Endothelial cell of umbilical vein (primary cell): ENCODE results near the gene NSDHL. TPM values are rescaled to one million over a fixed set of nuclear protein-coding genes. Genes with fewer than 3 reads are reported as not detected.

Source experiments
- BruUV-seq: library from RNA; stranded (reverse); fragments of 400-500 nt; replicated peaks from 2 replicates; lab custom pipeline; 2021; lab: Mats Ljungman, UMichigan
- CTCF ChIA-PET: fragments of 300-600, 350-600 bp; sonication (Branson Sonifier 250); formaldehyde crosslinking; loops from one replicate; lab custom pipeline; 2021; ENCODE audit warnings: antibody characterized with exemption, inconsistent platforms; lab: Charles Lee
- POLR2A ChIA-PET: fragments of 300-600, 350-600 bp; sonication (Branson Sonifier 250); formaldehyde crosslinking; loops from one replicate; lab custom pipeline; 2021; ENCODE audit warnings: antibody characterized with exemption, inconsistent platforms; lab: Charles Lee
- DNase-seq: peaks from one replicate; pipeline ENCODE4 v3.0.0-alpha.2; 2011; ENCODE audit warnings: low read depth, low spot score
- FAIRE-seq: peaks from 2 replicates; lab custom pipeline; 2011; peaks lifted over from hg19 to GRCh38; lab: Jason Lieb, UNC
- H2AFZ ChIP-seq: 2 replicates; pipeline ENCODE4 v1.6.0; 2012; ENCODE audit warnings: low read depth, low read length, control low read depth, inconsistent platforms
- H3K27ac ChIP-seq: 2 replicates; pipeline ENCODE4 v1.5.1; 2011; ENCODE audit warnings: low read depth, mild to moderate bottlenecking, control low read depth, low read length, moderate library complexity; ENCODE audit not compliant: insufficient read depth
- H3K27me3 ChIP-seq, 2 experiments: 2 replicates each; pipeline versions ENCODE4 v1.6.0 to v1.6.1; 2011; ENCODE audit warnings: low read length in 2 of 2, mixed read lengths in 1 of 2; ENCODE audit not compliant: control insufficient read depth in 2 of 2, insufficient read depth in 2 of 2
- H3K36me3 ChIP-seq, 2 experiments: 2 replicates in 1 of 2; 3 replicates in 1 of 2; pipeline ENCODE4 v1.5.1; 2011; ENCODE audit warnings: low read length in 2 of 2, mild to moderate bottlenecking in 1 of 2, moderate library complexity in 1 of 2; ENCODE audit not compliant: control insufficient read depth in 2 of 2, insufficient read depth in 2 of 2; ENCODE audit errors: extremely low read depth in 1 of 2
- H3K4me1 ChIP-seq: 3 replicates; pipeline ENCODE4 v1.5.1; 2011; ENCODE audit warnings: mild to moderate bottlenecking, low read length; ENCODE audit not compliant: control insufficient read depth, insufficient read depth; ENCODE audit errors: extremely low read depth
- H3K4me2 ChIP-seq: 2 replicates; pipeline ENCODE4 v1.6.1; 2011; ENCODE audit warnings: low read length, control low read depth, mixed read lengths; ENCODE audit not compliant: insufficient read depth
- H3K4me3 ChIP-seq, 3 experiments: fragments of 200-600 bp in 1 of 3; sonication (generic), shearing (Covaris generic) in 1 of 3; replicated peaks in 1 of 3; 2 replicates each; pipeline ENCODE4 v1.5.1; 2011 to 2016; ENCODE audit warnings: control low read depth in 3 of 3, low read length in 3 of 3, mild to moderate bottlenecking in 2 of 3, inconsistent platforms in 1 of 3, low read depth in 1 of 3, moderate library complexity in 1 of 3; ENCODE audit not compliant: insufficient read depth in 1 of 3
- H3K79me2 ChIP-seq: 2 replicates; pipeline ENCODE4 v1.6.0; 2012; ENCODE audit warnings: low read length, inconsistent platforms; ENCODE audit not compliant: control insufficient read depth, insufficient read depth
- H3K9ac ChIP-seq: replicated peaks from 2 replicates; pipeline ENCODE3; 2011; ENCODE audit warnings: low read length, control low read depth; ENCODE audit not compliant: insufficient read depth; ENCODE audit errors: extremely low read depth
- H3K9me1 ChIP-seq: replicated peaks from 3 replicates; pipeline ENCODE4 v1.6.0; 2011; ENCODE audit warnings: mild to moderate bottlenecking, low read length; ENCODE audit not compliant: control insufficient read depth, insufficient read depth; ENCODE audit errors: extremely low read depth
- H3K9me3 ChIP-seq: replicated peaks from 2 replicates; pipeline ENCODE4 v1.5.1; 2012; ENCODE audit warnings: low read length, inconsistent platforms; ENCODE audit not compliant: control insufficient read depth, insufficient read depth
- H4K20me1 ChIP-seq: replicated peaks from 2 replicates; pipeline ENCODE3; 2011; ENCODE audit warnings: mild to moderate bottlenecking, low read length; ENCODE audit not compliant: control insufficient read depth, insufficient read depth; ENCODE audit errors: extremely low read depth
- EZH2 ChIP-seq: IDR thresholded peaks from 2 replicates; pipeline ENCODE4 v1.6.1; 2012; ENCODE audit warnings: borderline replicate concordance, low read depth, mild to moderate bottlenecking, moderate library complexity, low read length, inconsistent platforms; ENCODE audit not compliant: severe bottlenecking
- FOS ChIP-seq: IDR thresholded peaks from 2 replicates; pipeline ENCODE4 v1.6.1; 2011; ENCODE audit warnings: mild to moderate bottlenecking, low read length, moderate library complexity, borderline replicate concordance; ENCODE audit not compliant: insufficient read depth
- GATA2 ChIP-seq: IDR thresholded peaks from 2 replicates; pipeline ENCODE4 v1.7.0; 2011; ENCODE audit warnings: low read depth, mild to moderate bottlenecking, moderate library complexity, mixed read lengths, low read length; ENCODE audit not compliant: insufficient read length, insufficient read depth
- JUN ChIP-seq: IDR thresholded peaks from 2 replicates; pipeline ENCODE4 v1.6.1; 2011; ENCODE audit warnings: borderline replicate concordance, low read depth; ENCODE audit not compliant: insufficient read length, insufficient read depth
- MYC ChIP-seq: IDR thresholded peaks from one replicate; pipeline ENCODE4 v1.6.1; 2011; ENCODE audit warnings: mild to moderate bottlenecking, low read depth, low read length
- POLR2A ChIP-seq: IDR thresholded peaks from 2 replicates; pipeline ENCODE4 v1.6.1; 2012; ENCODE audit warnings: low read depth, mild to moderate bottlenecking, control low read depth, low read length
- POLR2AphosphoS5 ChIP-seq: IDR thresholded peaks from 2 replicates; pipeline ENCODE4 v1.6.1; 2012; ENCODE audit warnings: low read depth, mild to moderate bottlenecking, control low read depth, low read length, moderate library complexity; ENCODE audit not compliant: insufficient read depth
- dilution Hi-C: fragments of 300-500 bp; cut with MboI; formaldehyde crosslinking; loops from one replicate; pipeline ENCODE4 v1.15.0; 2019; ENCODE audit warnings: low sequenced_read_pairs; ENCODE audit not compliant: extremely low pct_ligation_motif_present
- intact Hi-C: fragments of 100-400 bp; cut with micrococcal nuclease; formaldehyde crosslinking; loops from one replicate; pipeline ENCODE4 v1.10.0; 2022
- polyA plus RNA-seq, 4 experiments: library from polyadenylated mRNA; depleted of rRNA in 3 of 4; stranded (reverse) in 3 of 4; unstranded in 1 of 4; fragments of >200 nt; gene quantifications; 2 replicates each; pipeline versions ENCODE4 v1.2.1 to v1.2.3, GENCODE V29; 2011 to 2012; ENCODE audit warnings: missing spikeins in 1 of 4
- total RNA-seq: library from RNA; stranded (reverse); gene quantifications from 2 replicates; pipeline ENCODE4 v1.2.3, GENCODE V29; 2021
- TF ChIP-seq, protein P1 (sequence below): IDR thresholded peaks from 2 replicates; pipeline ENCODE4 v1.6.1; 2011; ENCODE audit not compliant: insufficient read depth, insufficient read length
- TF ChIP-seq, protein P2 (sequence below), 2 donors: IDR thresholded peaks; 1 replicate in 1 of 2; 2 replicates in 1 of 2; pipeline ENCODE4 v1.5.1; 2011; ENCODE audit warnings: low read length in 2 of 2, mild to moderate bottlenecking in 2 of 2, moderate library complexity in 2 of 2, control low read depth in 1 of 2, inconsistent platforms in 1 of 2, low read depth in 1 of 2; ENCODE audit not compliant: insufficient read depth in 1 of 2; ENCODE audit errors: extremely low read depth in 1 of 2

Gene NSDHL
- total and polyA plus RNA-seq, 2 donors (not counting 3 experiments of a cell fraction or from before 2014, with no cell fraction given), result 40.0 to 43.7 TPM

DNA sequence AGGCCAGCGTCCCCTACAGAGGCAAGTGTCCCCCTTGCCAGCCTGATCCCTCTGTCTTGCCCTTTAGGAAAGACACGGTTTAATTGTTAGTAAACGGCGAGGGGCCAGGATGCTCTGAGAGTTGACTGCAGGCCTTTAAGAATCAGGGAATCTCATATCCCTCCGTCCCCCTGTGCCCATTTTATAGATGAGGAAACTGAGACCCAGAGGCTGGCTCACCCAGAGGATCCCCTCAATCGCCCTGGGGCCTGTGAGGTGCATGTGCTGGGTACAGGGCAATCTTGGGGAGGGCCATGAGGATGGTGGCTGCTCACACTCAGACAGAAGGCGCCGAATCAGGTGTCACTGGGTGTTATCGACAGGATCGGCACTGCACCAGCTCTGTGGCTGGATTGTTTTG is 67.6 kb downstream of the NSDHL start:
- H3K27me3 ChIP-seq, result no peaks in the 10 kb centered on the region
- intact Hi-C loops, result no loop called here
- peak overlapping the region; percentile 24 for H3K27ac ChIP-seq
- CTCF ChIA-PET, result no interaction called here
- BruUV-seq, result TSS peak; percentile 49
- H3K9me3 ChIP-seq, result no peaks in the 10 kb centered on the region
- H3K79me2 ChIP-seq, result peaks cover 20% of the 10 kb centered on the region
- no peaks in the 10 kb centered on the region for H3K36me3 ChIP-seq
- no peak for DNase-seq
- FAIRE-seq, result no peak
- no peak for TF ChIP-seq MYC
- no peak for TF ChIP-seq GATA2
- TF ChIP-seq POLR2AphosphoS5, result no peak
- TF ChIP-seq, protein P1, sequence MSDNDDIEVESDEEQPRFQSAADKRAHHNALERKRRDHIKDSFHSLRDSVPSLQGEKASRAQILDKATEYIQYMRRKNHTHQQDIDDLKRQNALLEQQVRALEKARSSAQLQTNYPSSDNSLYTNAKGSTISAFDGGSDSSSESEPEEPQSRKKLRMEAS, result no peak
- TF ChIP-seq, protein P2, sequence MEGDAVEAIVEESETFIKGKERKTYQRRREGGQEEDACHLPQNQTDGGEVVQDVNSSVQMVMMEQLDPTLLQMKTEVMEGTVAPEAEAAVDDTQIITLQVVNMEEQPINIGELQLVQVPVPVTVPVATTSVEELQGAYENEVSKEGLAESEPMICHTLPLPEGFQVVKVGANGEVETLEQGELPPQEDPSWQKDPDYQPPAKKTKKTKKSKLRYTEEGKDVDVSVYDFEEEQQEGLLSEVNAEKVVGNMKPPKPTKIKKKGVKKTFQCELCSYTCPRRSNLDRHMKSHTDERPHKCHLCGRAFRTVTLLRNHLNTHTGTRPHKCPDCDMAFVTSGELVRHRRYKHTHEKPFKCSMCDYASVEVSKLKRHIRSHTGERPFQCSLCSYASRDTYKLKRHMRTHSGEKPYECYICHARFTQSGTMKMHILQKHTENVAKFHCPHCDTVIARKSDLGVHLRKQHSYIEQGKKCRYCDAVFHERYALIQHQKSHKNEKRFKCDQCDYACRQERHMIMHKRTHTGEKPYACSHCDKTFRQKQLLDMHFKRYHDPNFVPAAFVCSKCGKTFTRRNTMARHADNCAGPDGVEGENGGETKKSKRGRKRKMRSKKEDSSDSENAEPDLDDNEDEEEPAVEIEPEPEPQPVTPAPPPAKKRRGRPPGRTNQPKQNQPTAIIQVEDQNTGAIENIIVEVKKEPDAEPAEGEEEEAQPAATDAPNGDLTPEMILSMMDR (IDR thresholded peaks at IDR 0.05; ENCODE audit: extremely low read depth in 1 of 2, insufficient read depth in 1 of 2, low read depth in 1 of 2, low read length in 2 of 2), result no peak
- no peak for TF ChIP-seq EZH2
- no peak for TF ChIP-seq FOS
- no peak for TF ChIP-seq POLR2A
- no peak for TF ChIP-seq JUN
- H3K4me1 ChIP-seq, result peaks cover 21% of the 10 kb centered on the region
- peak overlapping the region; percentile 31 to 50 (median 48) for H3K4me3 ChIP-seq
- H3K9ac ChIP-seq, result peak overlapping the region; percentile 58
- peak overlapping the region; percentile 42 for H3K4me2 ChIP-seq
- POLR2A ChIA-PET, result no interaction called here
- dilution Hi-C loops, result no loop called here
- H2AFZ ChIP-seq, result peak overlapping the region; percentile 11
- H3K9me1 ChIP-seq, result no peaks in the 10 kb centered on the region
- H4K20me1 ChIP-seq, result no peaks in the 10 kb centered on the region
